Left renal pelvis (tissue), 4 donors: Measurements from ENCODE around the gene TNIP1. TPM values are rescaled to one million over a fixed set of nuclear protein-coding genes. Genes with fewer than 3 reads are reported as not detected.

Experiments used
- DNase-seq, 4 donors: peaks; one replicate each; pipeline ENCODE4 v3.0.0-alpha.2; 2013; ENCODE audit warnings: low read depth in 4 of 4, low spot score in 3 of 4
- polyA plus RNA-seq, 4 donors: library from polyadenylated mRNA; unstranded; fragments of 120-200 nt; gene quantifications; one replicate each; pipeline ENCODE4 v1.2.1, GENCODE V29; 2013; ENCODE audit not compliant: insufficient read length in 4 of 4

The TNIP1 gene
- polyA plus RNA-seq, 4 donors: 47.0 to 75.2 (median 68.8) TPM

- no peak for DNase-seq
Measured at GRCh38 chr5:151068433-151069197, 12.2 kb downstream of the TNIP1 start.

- no peak for DNase-seq
Measured at GRCh38 chr5:151067632-151068432, 13.0 kb downstream of the TNIP1 start.

- DNase-seq: no peak
Measured at GRCh38 chr5:151066920-151067319, 13.9 kb downstream of the TNIP1 start.

GRCh38 chr5:151065609-151066008 lies 15.2 kb downstream of the TNIP1 start:
- DNase-seq: no peak

DNA sequence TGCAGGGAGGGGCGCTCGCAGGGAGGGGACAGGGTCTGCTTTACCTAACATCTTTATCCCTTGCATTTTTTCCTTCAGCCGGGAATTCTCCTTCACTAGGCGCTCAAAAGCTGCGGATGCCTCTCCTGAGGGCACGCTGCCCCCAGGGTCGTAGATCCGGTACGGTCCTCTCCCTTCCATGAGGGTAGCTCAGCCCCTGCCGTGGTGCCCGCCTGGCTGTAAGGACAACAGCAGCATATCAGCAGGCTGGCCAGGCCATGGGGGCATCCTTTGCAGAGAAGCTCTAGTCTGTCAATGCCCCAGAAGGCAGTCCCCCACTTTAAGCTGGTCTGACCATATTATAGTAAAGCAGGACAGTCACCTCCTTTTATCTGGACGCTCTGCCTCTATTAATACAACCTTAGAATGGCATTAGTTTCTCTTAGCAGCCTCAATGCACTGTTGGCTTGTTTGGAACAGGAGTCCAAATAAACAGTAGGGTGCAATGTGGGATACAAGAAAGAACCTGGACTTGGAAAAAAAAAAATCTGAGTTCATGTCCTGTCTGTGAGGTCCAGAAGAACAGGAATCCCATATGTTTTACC lies 15.8 kb downstream of the TNIP1 start:
- DNase-seq: no peak

DNA sequence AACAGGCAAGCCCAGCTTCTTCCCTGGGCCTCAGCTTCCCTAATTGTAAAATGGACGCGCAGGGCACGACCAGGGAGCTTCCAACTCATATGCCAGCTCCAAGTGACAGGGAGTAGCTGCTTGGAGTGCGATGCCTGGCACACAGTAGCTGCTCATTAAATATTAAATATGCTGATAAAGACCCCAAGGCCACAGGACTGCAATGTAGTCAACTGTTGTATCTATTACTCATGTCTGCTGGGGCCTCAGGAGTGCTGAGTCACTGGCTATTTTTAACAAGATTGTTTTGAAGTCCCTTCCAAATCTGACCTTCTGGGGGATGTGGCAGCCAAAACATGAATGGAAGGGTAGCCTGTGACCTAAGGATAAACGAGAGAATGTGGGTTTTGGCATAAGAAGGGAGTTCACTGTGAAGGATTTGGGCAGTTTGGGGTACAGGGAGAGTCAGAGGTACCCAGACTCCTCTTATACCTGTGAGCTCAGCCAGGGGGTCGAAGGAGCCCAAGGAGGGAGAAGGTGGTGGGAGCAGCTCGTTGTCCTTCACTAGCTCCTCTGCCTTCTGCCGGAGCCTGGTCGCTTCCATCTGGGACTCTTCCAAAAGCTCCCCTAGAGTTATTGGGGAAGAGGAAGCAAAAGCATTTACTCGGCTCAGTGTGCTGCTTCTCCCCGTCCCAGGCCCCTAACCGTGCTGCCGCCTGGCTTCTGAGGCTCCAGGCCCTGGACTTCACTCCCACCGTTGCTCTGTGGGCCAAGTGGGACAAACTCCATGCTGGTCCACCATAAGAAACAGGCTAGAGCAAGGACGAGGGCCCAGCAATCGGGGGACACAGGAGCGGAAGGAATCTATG lies 17.5 kb downstream of the TNIP1 start:
- DNase-seq: no peak

DNA sequence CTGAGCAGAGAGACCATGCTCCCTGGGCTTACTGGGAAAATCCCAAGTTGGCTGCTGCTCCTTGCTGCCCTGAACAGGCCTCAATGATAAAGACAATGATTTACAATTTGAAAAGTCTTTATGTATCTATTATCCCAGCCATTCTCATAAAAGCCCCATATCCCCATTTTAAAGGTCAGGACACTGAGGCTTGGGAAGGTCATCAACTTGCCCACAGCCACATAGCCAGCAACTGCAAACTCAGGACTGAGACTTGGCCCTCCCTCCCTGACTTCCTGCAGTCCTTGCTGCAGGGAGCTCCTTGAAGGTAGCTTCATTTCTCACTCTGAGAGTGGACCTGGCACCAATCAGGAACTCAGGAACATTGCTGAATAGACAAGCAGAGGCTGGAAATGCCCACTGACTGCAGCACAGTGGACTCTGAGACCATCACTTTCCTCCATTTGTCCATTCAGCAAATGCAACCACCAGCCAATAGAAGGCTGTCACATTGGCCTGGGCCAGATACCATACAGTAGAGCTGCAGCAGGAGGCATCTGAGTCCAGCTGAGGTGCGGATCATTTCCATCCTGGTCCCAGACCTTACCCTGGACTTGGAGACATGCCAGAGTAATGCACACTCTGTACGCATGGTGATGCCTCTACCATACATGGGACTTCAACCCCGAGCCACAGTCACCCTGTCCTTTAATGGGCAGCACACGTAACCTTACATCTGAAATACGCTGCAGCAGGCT lies 18.3 kb downstream of the TNIP1 start:
- DNase-seq: no peak

GRCh38 chr5:151060742-151061141 lies 20.1 kb downstream of the TNIP1 start:
- DNase-seq: no peak

GRCh38 chr5:151058891-151059489 lies 21.8 kb downstream of the TNIP1 start:
- no peak for DNase-seq

GRCh38 chr5:151058301-151058700 lies 22.5 kb downstream of the TNIP1 start:
- no peak for DNase-seq

DNA sequence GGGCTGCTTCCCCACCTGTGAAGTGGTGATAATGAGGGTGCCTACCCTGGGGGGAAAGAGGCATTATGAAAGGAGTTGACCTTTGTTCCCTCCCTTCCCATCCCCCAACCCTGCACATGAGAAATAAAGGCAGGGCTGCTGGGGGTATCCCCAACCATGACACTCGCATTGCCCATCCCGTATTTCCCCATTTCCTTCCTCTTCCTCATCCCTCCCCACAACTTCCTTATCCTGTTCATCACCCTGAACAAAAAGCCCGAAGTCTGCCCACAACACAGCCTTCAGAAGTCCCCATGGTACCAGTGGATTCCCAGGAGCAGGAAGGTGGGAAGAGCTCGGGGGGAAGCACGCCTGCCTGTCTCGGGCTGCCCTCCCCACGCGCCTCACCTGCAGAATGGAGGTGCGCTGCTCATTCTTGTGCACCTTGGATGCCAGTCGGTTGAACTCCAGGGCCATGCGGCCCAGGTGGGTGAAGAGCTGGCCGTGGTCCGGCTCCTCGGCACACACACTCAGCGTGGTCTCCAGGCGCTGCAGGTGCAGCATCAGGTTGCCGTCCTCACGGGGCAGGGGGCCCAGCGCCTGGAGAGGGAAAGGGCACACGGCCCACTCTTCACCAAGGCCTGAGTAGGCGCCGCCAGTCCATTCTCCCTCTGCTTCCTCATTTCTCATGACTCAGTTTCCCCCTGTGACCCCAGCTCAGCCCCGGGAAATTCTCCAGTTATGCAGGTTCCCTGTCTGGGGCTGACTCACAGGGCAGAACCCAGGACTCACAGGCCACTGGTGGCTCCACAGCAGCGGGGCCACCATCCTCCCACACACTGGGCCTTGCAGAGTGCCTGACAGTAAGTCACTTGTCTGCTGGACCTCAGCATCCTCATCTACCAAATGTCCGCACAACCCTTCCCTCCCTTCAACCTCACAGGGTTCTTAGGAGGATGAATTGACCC lies 24.2 kb downstream of the TNIP1 start:
- DNase-seq: no peak

GRCh38 chr5:151055336-151055735 lies 25.5 kb downstream of the TNIP1 start:
- no peak for DNase-seq

- no peak for DNase-seq
Measured at GRCh38 chr5:151054709-151055108, 26.1 kb downstream of the TNIP1 start.

DNA sequence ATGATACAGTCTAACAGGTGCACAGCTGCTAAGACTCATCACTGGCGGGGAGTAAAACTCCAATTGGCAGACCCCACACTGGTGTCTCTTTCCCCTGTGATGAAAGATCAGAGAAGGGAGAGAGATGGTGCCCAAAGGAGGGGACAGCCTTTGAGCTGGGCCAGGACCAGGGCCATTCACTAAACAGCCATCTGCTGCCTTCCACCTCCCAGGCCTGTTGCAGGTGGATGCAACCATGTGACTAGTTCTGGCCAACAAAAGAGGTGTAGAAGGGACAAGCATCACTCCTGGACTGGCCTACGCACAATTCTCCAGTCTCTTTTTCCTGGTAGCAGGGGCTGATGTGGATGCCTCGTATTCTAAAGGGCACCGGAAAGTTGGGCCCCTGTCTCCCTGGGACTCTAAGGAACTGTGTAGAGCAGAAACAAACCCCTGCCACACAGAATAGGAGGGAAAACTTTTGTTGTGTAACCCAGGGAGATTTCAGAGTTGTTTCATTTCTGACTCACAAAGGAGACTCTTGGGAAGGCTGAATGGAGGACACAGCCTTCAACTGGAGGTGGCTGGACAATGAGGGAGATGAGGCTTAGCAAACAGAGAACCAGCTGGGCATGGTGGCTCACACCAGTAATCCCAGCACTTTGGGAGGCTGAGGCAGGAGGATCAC lies 26.9 kb downstream of the TNIP1 start:
- no peak for DNase-seq

DNA sequence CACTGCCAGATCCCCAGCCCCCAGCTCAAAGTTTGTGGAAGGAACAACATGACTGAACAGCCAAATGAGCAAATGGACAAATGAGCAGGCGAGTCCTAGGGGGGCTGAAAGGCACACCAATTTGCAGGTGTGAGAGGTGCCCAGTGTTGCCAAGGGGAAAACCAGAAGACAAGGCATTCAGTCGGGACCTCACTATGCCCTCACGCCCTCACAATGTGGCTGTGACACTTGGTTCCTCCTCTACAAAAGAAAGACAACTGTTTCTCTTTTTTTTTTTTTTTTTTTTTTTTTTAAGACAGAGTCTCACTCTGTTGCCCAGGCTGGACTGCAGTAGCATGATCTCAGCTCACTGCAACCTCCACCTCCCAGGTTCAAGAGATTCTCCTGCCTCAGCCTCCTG lies 28.0 kb downstream of the TNIP1 start:
- DNase-seq: no peak

DNA sequence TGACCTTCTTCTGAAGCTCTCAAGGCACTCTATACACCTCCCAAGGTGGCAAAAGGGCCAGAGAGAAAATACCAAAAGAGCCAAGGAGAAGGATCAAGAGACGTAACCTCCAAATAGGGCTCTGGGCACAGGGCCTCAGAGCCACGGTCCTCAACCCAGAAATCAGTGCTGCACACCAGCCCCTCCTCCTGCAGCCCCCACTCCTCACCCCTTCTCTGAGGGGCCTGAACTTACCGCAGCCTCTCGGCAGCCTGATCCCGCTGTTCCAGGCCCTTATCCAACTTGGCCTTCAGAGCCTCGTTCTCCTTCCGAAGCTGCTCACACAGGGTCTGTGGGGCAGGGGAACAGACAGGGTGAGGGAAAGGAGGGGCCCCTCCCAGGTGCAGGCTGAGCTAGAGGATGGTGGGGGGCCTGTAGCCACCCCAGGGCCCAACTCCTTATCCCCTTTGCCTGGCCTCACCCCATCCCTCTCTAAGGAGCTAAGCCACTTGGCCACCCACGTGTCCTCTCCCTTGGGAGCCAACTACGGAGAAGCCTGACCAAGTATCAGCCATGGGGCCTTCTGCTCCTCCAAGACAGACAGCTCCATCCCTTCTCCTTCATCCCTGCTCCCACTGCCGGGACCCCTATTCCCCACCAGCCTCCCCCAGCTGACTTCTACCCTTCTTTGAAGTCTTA lies 28.8 kb downstream of the TNIP1 start:
- no peak for DNase-seq
